Central memory CD4-positive, alpha-beta T cell (primary cell): ENCODE results near the gene NFKBIZ.
"Not testable (repeated sequence)": the region's sequence is repeated elsewhere in the genome, so short reads cannot be mapped to it uniquely, and the experiment has no call there.

Experiments used
- DNase-seq: peaks from one replicate; pipeline ENCODE4 v3.0.0; 2022

Gene NFKBIZ

GRCh38 chr3:101851072-101851770 lies 1.9 kb downstream of the NFKBIZ start:
- DNase-seq: no peak

GRCh38 chr3:101851850-101852714 lies 2.8 kb downstream of the NFKBIZ start:
- no peak for DNase-seq

GRCh38 chr3:101852983-101853840 lies 3.9 kb downstream of the NFKBIZ start:
- no peak for DNase-seq

GRCh38 chr3:101853982-101854381 lies 4.7 kb downstream of the NFKBIZ start:
- no peak for DNase-seq

- no peak for DNase-seq
Observed at GRCh38 chr3:101854608-101855304, 5.4 kb downstream of the NFKBIZ start.

GRCh38 chr3:101857301-101857741 lies 8.0 kb downstream of the NFKBIZ start:
- no peak for DNase-seq

- DNase-seq: no peak
Observed at GRCh38 chr3:101858464-101859030, 9.2 kb downstream of the NFKBIZ start.

- no peak for DNase-seq
Observed at GRCh38 chr3:101859882-101860448, 10.7 kb downstream of the NFKBIZ start.

- no peak for DNase-seq
Observed at GRCh38 chr3:101861212-101861788, 12.0 kb downstream of the NFKBIZ start.

- DNase-seq: no peak
Observed at GRCh38 chr3:101861789-101862415, 12.6 kb downstream of the NFKBIZ start.

GRCh38 chr3:101862416-101863165 lies 13.3 kb downstream of the NFKBIZ start:
- no peak for DNase-seq

GRCh38 chr3:101864926-101865325 lies 15.6 kb downstream of the NFKBIZ start:
- not testable (repeated sequence) for DNase-seq

- DNase-seq: no peak
Observed at GRCh38 chr3:101865751-101866509, 16.6 kb downstream of the NFKBIZ start.

GRCh38 chr3:101867511-101867910 lies 18.2 kb downstream of the NFKBIZ start:
- DNase-seq: no peak

GRCh38 chr3:101867996-101868395 lies 18.7 kb downstream of the NFKBIZ start:
- no peak for DNase-seq

- no peak for DNase-seq
Observed at GRCh38 chr3:101868534-101869464, 19.5 kb downstream of the NFKBIZ start.

GRCh38 chr3:101870138-101870537 lies 20.8 kb downstream of the NFKBIZ start:
- no peak for DNase-seq

GRCh38 chr3:101873619-101874018 lies 24.3 kb downstream of the NFKBIZ start:
- no peak for DNase-seq
